NOMO-1 (cell line): ENCODE results near the gene CACNA1I.

ENCODE experiments used
- DNase-seq, 2 experiments: peaks; one replicate each; lab custom pipeline; 2025; ENCODE audit not compliant: unreplicated experiment in 2 of 2; lab: John Stamatoyannopoulos, UW

The CACNA1I gene

GRCh38 chr22:39686776-39687525 is 116.4 kb downstream of the CACNA1I start:
- DNase-seq: no peak

GRCh38 chr22:39688186-39688785 is 117.7 kb downstream of the CACNA1I start:
- no peak for DNase-seq

GRCh38 chr22:39689421-39689820 is 118.9 kb downstream of the CACNA1I start:
- DNase-seq: no peak

GRCh38 chr22:39690881-39691605 is 120.5 kb downstream of the CACNA1I start:
- DNase-seq: no peak

DNA sequence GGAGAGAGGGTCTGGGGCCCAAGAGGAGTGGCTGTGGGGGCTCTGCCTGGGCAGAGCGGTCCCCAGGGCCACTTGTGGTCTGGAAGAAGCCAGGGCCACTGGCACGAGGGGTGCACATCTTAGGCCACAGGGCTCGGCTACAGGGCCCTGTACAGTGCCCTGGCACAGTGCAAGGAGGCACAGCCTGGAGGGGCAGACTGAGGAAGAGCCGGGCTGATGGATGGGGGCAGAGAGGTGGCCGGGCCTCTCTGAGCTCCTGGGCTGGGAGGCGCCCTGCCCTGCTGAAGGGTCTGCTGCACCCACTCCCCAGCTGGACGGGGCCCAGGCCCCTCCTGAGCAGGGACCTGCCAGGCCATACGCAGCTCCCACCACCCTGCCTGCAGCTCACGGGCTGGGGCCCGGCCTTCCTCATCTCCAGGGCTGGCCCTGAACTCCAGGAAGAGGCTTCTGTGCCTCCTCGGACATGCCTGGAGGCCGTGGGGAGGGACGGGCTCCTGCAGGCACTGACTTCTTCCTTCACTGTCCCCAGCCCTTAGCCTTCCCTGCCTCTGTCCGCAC is 123.5 kb downstream of the CACNA1I start:
- no peak for DNase-seq

GRCh38 chr22:39697790-39698430 is 127.4 kb downstream of the CACNA1I start:
- DNase-seq: no peak

GRCh38 chr22:39699631-39700360 is 129.2 kb downstream of the CACNA1I start:
- no peak for DNase-seq

GRCh38 chr22:39700565-39700964 is 130.0 kb downstream of the CACNA1I start:
- DNase-seq: no peak

GRCh38 chr22:39703091-39703490 is 132.5 kb downstream of the CACNA1I start:
- DNase-seq: no peak

- no peak for DNase-seq
Measured at GRCh38 chr22:39703928-39704639, 133.5 kb downstream of the CACNA1I start.

- no peak for DNase-seq
Measured at GRCh38 chr22:39705386-39705785, 134.8 kb downstream of the CACNA1I start.

GRCh38 chr22:39706376-39707140 is 136.0 kb downstream of the CACNA1I start:
- DNase-seq: no peak

DNA sequence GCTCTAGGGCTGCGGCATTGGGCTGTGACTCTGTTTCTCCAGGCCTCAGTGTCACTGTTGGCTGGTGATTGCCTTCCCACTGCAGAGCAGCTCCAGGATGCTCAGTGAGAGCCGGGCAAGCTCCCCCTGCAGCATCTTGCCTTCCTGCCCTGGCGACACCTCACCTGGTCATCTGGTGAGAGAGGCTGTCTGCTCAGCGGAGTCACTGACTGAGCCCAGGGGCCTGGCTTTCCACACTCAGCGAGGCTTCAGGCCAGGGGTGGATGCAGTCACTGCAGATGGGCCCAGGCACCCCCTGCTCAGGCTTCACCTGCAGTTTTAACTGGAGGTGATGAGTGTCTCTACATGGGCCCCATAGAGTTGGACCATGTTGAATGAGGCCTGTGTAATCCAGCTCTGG is 136.8 kb downstream of the CACNA1I start:
- DNase-seq: no peak

- DNase-seq: no peak
Measured at GRCh38 chr22:39707816-39708215, 137.3 kb downstream of the CACNA1I start.

DNA sequence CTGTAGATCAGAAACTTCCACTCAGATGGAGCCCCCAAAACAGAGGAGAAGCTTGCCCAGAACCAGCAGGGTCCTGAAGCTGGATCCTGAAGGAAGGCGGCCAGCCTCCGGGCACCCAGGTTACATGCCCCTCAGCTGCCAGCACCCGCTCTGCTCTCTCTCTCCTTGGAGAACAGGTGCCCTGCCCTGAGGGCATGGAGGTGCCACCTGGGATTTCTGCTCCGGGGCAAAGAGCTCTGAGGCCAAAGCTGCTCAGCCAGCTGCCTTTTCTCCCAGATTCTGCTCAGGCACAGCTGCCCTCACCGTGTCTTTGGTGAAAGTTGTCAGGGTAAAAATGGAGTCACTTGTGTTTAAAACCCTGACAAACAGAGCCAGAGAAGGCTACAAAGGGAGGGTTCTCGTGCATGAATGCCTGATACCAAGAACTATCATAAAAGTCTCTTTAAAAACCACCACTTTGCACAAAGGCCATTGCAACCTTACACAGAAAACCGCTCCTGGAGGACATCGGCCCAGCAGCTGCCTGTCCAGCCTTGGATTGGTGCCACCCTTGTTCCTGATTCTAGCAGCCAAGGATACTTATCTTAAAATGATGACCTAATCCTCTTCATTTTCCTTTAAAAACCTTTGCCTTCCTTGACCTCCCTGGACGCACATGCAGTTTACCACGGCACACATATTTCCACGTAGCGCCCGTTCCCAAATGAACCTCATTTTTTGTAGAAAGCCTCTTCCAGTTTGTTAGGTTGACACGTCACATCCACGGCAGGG is 140.0 kb downstream of the CACNA1I start:
- no peak for DNase-seq

GRCh38 chr22:39712081-39712480 is 141.5 kb downstream of the CACNA1I start:
- DNase-seq: no peak

DNA sequence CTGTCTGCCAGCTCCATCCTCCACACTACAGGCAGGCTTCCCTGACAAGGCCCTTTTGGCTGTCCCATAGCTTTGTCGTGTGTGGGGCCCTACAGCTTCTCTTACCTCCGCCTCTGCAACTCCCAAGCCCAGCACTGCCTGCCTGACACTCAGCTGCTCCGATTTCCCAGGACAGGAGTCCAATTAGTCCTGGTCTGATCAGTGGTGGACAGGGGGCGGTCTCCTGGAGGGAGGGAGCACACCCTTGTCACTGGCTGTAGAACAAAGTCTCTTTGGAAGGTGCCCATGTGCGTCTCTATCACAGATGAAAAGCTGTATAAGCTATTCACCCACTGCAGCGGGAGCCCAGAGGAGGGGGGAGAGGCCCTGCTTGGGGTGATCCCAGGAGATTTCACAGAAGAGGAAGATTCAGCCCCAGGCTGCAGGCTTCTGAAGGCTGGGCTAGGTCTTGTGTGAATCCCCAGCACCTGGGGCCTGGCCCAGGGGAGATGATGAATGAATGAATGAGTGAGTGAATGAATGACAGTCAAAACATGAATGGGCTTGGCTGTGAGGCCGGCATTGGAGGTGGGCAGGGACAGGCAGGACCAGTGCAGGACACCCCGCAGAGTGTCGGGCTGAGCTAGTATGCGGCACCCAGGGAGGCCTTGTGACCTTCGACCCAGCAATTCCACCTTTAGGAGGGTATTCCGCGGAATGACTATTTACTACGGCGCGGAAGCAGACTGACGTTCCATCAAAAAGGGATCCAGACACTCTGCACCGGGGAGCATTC is 142.4 kb downstream of the CACNA1I start:
- no peak for DNase-seq
